ENCODE measurements around the gene CNNM2. TPM values are rescaled to one million over a fixed set of nuclear protein-coding genes. Genes with fewer than 3 reads are reported as not detected.

CNNM2 gene
- total RNA-seq, 1 experiment from 2014 or later, result 16.1 TPM

DNA sequence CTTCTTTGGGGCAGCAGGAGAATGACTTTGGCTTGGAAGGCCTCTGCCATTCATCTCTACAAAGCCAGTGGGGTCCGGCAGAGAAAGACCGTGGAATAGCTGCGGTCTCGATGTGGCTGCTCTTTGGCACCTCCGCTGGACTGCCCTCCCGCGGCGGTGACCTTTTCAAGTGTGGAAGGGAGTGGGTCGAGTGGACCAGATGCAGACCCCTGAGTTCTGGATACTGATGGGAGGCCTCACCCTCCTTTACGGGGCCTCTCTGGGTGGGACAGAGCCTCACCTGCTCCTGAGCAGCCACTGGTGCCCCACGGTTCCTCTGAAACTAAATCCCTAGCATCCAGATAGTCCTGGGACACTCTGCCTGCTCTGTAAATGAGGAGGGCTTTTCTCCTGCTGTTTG lies 161.9 kb downstream of the CNNM2 start:
- Mint-ChIP-seq H3K27ac (ENCODE audit: unreplicated experiment) (no peak overlapping the region), H3K9me3 (ENCODE audit: unreplicated experiment) (no peaks in the 10 kb centered on the region), H3K4me1 (ENCODE audit: low read depth, unreplicated experiment) (no peaks in the 10 kb centered on the region), H3K4me3 (ENCODE audit: unreplicated experiment) (no peak overlapping the region), H3K36me3 (ENCODE audit: insufficient read depth, unreplicated experiment) (peaks cover 38% of the 10 kb centered on the region), H3K27me3 (ENCODE audit: insufficient read depth, unreplicated experiment) (no peaks in the 10 kb centered on the region)
- Histone ChIP-seq H3K9me3 (no peaks in the 10 kb centered on the region), H3K36me3 (ENCODE audit: control insufficient read depth, insufficient read depth, low read length) (no peaks in the 10 kb centered on the region; the same call in none of the 2 replicates), H3K27me3 (replicated peaks; ENCODE audit: control insufficient read depth, insufficient read depth, low read length) (no peaks in the 10 kb centered on the region), H3K4me1 (peaks cover 8% of the 10 kb centered on the region; the same call in 1 of the 2 replicates), H3K4me3 (ENCODE audit: low read depth, low read length) (no peak overlapping the region)
- no TSS peak for BruUV-seq (replicated peaks)
- TF ChIP-seq CTCF (IDR thresholded peaks at IDR 0.05; ENCODE audit: insufficient read depth in 1 of 2, low read depth in 1 of 2, low read length in 1 of 2, severe bottlenecking in 1 of 2, unreplicated experiment in 1 of 2), result no peak
- ChIA-PET CTCF (interaction anchor here (0.6 kb wide), 2 partner anchors 159 to 185 kb away, joined by 3 read pairs; no protein-coding TSS in a partner anchor), POLR2A (interaction anchor here (0.6 kb wide), 1 partner anchor 206 kb away, joined by 6 read pairs; no protein-coding TSS in a partner anchor)
- no peak for DNase-seq
- intact Hi-C loops (cut with micrococcal nuclease; ENCODE audit: unreplicated experiment), result loop anchor here (10.0 kb wide), 1 partner anchor 165 kb away; the partner anchor contains the start of gene RPEL1

GRCh38 chr10:103080891-103081581 lies 162.9 kb downstream of the CNNM2 start:
- Mint-ChIP-seq H3K27ac (ENCODE audit: unreplicated experiment) (no peak overlapping the region), H3K9me3 (ENCODE audit: unreplicated experiment) (no peaks in the 10 kb centered on the region), H3K4me3 (ENCODE audit: unreplicated experiment) (no peak overlapping the region), H3K4me1 (ENCODE audit: low read depth, unreplicated experiment) (no peaks in the 10 kb centered on the region), H3K36me3 (ENCODE audit: insufficient read depth, unreplicated experiment) (peaks cover 48% of the 10 kb centered on the region), H3K27me3 (ENCODE audit: insufficient read depth, unreplicated experiment) (no peaks in the 10 kb centered on the region)
- peaks cover 8% of the 10 kb centered on the region; the same call in 1 of the 2 replicates for H3K4me1 ChIP-seq
- CTCF ChIA-PET, result interaction anchor here (1.0 to 1.3 kb wide), 2 partner anchors 14 to 164 kb away, joined by 5 to 7 read pairs; partner anchors contain the start of gene CNNM2
- no peaks in the 10 kb centered on the region for H3K27me3 ChIP-seq (replicated peaks; ENCODE audit: control insufficient read depth, insufficient read depth, low read length)
- no peaks in the 10 kb centered on the region; the same call in none of the 2 replicates for H3K36me3 ChIP-seq (ENCODE audit: control insufficient read depth, insufficient read depth, low read length)
- H3K9me3 ChIP-seq, result no peaks in the 10 kb centered on the region
- no peak for TF ChIP-seq CTCF (IDR thresholded peaks at IDR 0.05; ENCODE audit: insufficient read depth in 1 of 2, low read depth in 1 of 2, low read length in 1 of 2, severe bottlenecking in 1 of 2, unreplicated experiment in 1 of 2)
- DNase-seq, result no peak
- H3K4me3 ChIP-seq (ENCODE audit: low read depth, low read length), result no peak overlapping the region
- intact Hi-C loops (cut with micrococcal nuclease; ENCODE audit: unreplicated experiment), result loop anchor here (10.0 kb wide), 1 partner anchor 164 kb away; the partner anchor contains the start of gene RPEL1
- no TSS peak for BruUV-seq (replicated peaks)
- POLR2A ChIA-PET, result interaction anchor here (0.7 kb wide), 1 partner anchor 211 kb away, joined by 3 read pairs; no protein-coding TSS in a partner anchor

GRCh38 chr10:103082683-103083082 lies 164.6 kb downstream of the CNNM2 start:
- Histone ChIP-seq H3K4me3 (ENCODE audit: low read depth, low read length) (no peak overlapping the region), H3K9me3 (no peaks in the 10 kb centered on the region), H3K4me1 (peaks cover 5% of the 10 kb centered on the region; the same call in 1 of the 2 replicates), H3K27me3 (replicated peaks; ENCODE audit: control insufficient read depth, insufficient read depth, low read length) (no peaks in the 10 kb centered on the region), H3K36me3 (ENCODE audit: control insufficient read depth, insufficient read depth, low read length) (no peaks in the 10 kb centered on the region; the same call in 1 of the 2 replicates)
- intact Hi-C loops (cut with micrococcal nuclease; ENCODE audit: unreplicated experiment), result loop anchor here (10.0 kb wide), 1 partner anchor 162 kb away; the partner anchor contains the start of gene RPEL1
- Mint-ChIP-seq H3K4me1 (ENCODE audit: low read depth, unreplicated experiment) (no peaks in the 10 kb centered on the region), H3K4me3 (ENCODE audit: unreplicated experiment) (no peak overlapping the region), H3K27me3 (ENCODE audit: insufficient read depth, unreplicated experiment) (no peaks in the 10 kb centered on the region), H3K36me3 (ENCODE audit: insufficient read depth, unreplicated experiment) (peaks cover 58% of the 10 kb centered on the region), H3K9me3 (ENCODE audit: unreplicated experiment) (no peaks in the 10 kb centered on the region), H3K27ac (ENCODE audit: unreplicated experiment) (no peak overlapping the region)
- TF ChIP-seq CTCF (IDR thresholded peaks at IDR 0.05; ENCODE audit: insufficient read depth in 1 of 2, low read depth in 1 of 2, low read length in 1 of 2, severe bottlenecking in 1 of 2, unreplicated experiment in 1 of 2), result no peak
- BruUV-seq (replicated peaks), result no TSS peak
- CTCF ChIA-PET, result interaction anchor here (0.8 kb wide), 1 partner anchor 162 kb away, joined by 3 read pairs; no protein-coding TSS in a partner anchor
- DNase-seq, result no peak
- POLR2A ChIA-PET, result no interaction called here
